Thoracic aorta (tissue), 2 donors: ENCODE data around the gene TCHP. TPM values are rescaled to one million over a fixed set of nuclear protein-coding genes. Genes with fewer than 3 reads are reported as not detected.
"Not testable (repeated sequence)": the region's sequence is repeated elsewhere in the genome, so short reads cannot be mapped to it uniquely, and the experiment has no call there.

Experiments used
- ATAC-seq: fragments of 150-250 bp; one replicate; pipeline ENCODE4 v1.8.0; 2017; ENCODE audit warnings: low read depth; ENCODE audit not compliant: insufficient number of reproducible peaks, low FRiP score
- DNase-seq: peaks from one replicate; pipeline ENCODE4 v3.0.0-alpha.2; 2020; ENCODE audit warnings: low spot score
- H3K27ac ChIP-seq, 2 donors: fragments of 200-600 bp; sonication (generic); 1 replicate in 1 of 2; 2 replicates in 1 of 2; pipeline ENCODE4 v1.5.1; 2016; ENCODE audit warnings: mild to moderate bottlenecking in 2 of 2, moderate library complexity in 2 of 2
- H3K27me3 ChIP-seq: fragments of 200-600 bp; sonication (generic); replicated peaks from 2 replicates; pipeline ENCODE4 v1.6.0; 2016; ENCODE audit warnings: mild to moderate bottlenecking; ENCODE audit not compliant: insufficient read depth
- H3K36me3 ChIP-seq: fragments of 200-600 bp; sonication (generic); one replicate; pipeline ENCODE4 v1.5.1; 2016
- H3K4me1 ChIP-seq, 2 donors: fragments of 200-600 bp; sonication (generic); 1 replicate in 1 of 2; 2 replicates in 1 of 2; pipeline versions ENCODE4 v1.5.1 to v1.6.0; 2016; ENCODE audit warnings: low read depth in 2 of 2, mild to moderate bottlenecking in 1 of 2; ENCODE audit not compliant: control insufficient read depth in 1 of 2
- H3K4me3 ChIP-seq: fragments of 200-600 bp; sonication (generic); 2 replicates; pipeline ENCODE4 v1.5.1; 2016; ENCODE audit warnings: mild to moderate bottlenecking
- H3K9me3 ChIP-seq: fragments of 200-600 bp; sonication (generic); 2 replicates; pipeline ENCODE4 v1.5.1; 2016
- total RNA-seq, 2 donors: library from RNA; depleted of rRNA; stranded (reverse); fragments of >200 nt; gene quantifications; one replicate each; pipeline versions ENCODE4 v1.1.0 to v1.2.3, GENCODE V29; 2016
- TF ChIP-seq, protein P1 (sequence below): fragments of 200-600 bp; sonication (generic); IDR thresholded peaks from one replicate; pipeline ENCODE4 v1.5.1; 2019; ENCODE audit warnings: antibody characterized with exemption

Gene TCHP
- total RNA-seq, 2 donors from 2014 or later = 13.5 to 36.9 TPM

DNA sequence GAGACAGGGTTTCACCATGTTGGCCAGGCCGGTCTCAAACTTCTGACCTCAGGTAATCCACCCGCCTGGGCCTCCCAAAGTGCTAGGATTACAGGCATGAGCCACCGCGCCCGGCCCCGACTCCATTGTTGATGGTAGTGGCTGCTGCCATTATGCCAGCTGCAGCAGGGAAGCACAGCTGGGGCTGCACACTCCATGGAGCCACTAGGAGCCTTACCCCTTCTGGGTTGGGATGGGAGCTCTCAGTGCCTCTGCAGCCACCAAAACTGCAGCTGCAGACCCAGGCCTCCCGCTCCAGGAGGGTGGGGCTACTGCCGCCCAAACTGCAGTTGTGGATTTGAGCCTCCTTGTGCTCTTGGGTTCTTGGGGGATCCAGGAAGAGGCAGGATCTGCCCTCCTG, 25.9 kb downstream of the TCHP start:
- Histone ChIP-seq H3K4me1 (no peaks in the 10 kb centered on the region), H3K9me3 (no peaks in the 10 kb centered on the region), H3K27me3 (no peaks in the 10 kb centered on the region), H3K4me3 (no peak overlapping the region), H3K27ac (no peak overlapping the region), H3K36me3 (peaks cover 22% of the 10 kb centered on the region)
- DNase-seq (no peak), ATAC-seq (no peak)
- TF ChIP-seq, protein P1, sequence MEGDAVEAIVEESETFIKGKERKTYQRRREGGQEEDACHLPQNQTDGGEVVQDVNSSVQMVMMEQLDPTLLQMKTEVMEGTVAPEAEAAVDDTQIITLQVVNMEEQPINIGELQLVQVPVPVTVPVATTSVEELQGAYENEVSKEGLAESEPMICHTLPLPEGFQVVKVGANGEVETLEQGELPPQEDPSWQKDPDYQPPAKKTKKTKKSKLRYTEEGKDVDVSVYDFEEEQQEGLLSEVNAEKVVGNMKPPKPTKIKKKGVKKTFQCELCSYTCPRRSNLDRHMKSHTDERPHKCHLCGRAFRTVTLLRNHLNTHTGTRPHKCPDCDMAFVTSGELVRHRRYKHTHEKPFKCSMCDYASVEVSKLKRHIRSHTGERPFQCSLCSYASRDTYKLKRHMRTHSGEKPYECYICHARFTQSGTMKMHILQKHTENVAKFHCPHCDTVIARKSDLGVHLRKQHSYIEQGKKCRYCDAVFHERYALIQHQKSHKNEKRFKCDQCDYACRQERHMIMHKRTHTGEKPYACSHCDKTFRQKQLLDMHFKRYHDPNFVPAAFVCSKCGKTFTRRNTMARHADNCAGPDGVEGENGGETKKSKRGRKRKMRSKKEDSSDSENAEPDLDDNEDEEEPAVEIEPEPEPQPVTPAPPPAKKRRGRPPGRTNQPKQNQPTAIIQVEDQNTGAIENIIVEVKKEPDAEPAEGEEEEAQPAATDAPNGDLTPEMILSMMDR = no peak

DNA sequence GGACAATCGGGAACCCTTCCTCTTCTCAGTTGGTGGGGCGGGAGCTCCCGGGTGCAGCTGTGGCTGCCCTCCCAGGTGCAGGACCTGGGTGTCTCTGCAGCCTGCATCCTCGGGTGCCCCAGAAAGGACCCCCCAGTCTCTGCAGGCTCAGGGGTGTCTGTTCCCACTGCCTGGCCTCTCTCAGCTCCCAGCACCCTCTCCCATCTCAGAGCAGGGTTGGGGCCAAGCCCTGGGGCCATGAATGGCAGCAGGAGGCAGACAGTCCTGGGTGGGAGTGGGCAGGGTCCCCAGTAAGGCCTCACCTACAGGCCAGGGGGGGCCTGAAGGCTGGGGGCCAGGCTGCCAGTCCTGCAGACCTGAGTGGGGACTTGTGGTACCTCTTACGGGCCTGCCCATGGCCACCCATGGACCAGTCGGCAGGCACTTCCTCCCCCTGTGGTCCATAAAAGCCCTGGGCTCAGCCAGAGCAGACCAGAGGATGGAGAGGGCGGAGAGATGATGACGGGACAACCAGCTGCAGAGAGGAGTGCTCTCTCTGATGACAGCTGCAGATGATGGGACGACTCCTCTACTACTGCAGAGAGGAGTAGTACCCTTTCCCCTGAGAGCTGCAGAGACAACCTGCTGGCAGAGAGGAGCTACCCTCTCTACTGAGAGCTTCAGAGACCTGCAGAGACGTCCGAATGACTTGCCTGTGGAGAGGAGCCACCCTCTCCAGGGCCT, 26.6 kb downstream of the TCHP start:
- TF ChIP-seq, protein P1 = no peak
- H3K4me1 ChIP-seq = no peaks in the 10 kb centered on the region
- H3K27me3 ChIP-seq = no peaks in the 10 kb centered on the region
- no peak overlapping the region for H3K4me3 ChIP-seq
- H3K36me3 ChIP-seq = peaks cover 21% of the 10 kb centered on the region
- DNase-seq (no peak), ATAC-seq (no peak)
- H3K27ac ChIP-seq = no peak overlapping the region
- H3K9me3 ChIP-seq = no peaks in the 10 kb centered on the region

DNA sequence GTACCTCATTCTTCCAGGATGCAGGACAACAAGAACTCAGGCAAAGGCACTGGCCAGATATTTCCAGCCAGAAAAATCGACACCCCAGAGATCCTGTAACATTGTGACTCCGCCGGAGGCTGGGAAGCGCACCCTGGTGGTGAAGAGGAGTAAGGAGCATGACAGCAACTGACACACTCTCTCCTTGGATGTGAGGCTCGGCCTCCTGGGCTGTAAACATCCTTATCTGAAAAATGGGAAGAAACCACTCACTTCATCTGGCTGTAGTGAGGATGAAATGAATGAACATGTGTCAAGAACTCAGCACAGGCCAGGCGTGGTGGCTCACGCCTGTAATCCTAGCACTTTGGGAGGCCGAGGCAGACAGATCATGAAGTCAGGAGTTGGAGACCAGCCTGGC, 27.5 kb downstream of the TCHP start:
- Histone ChIP-seq H3K27me3 (no peaks in the 10 kb centered on the region), H3K4me3 (no peak overlapping the region), H3K36me3 (peaks cover 30% of the 10 kb centered on the region), H3K4me1 (no peaks in the 10 kb centered on the region), H3K9me3 (no peaks in the 10 kb centered on the region), H3K27ac (no peak overlapping the region)
- ATAC-seq = no peak
- no peak for DNase-seq
- TF ChIP-seq, protein P1 = peak; percentile 42

DNA sequence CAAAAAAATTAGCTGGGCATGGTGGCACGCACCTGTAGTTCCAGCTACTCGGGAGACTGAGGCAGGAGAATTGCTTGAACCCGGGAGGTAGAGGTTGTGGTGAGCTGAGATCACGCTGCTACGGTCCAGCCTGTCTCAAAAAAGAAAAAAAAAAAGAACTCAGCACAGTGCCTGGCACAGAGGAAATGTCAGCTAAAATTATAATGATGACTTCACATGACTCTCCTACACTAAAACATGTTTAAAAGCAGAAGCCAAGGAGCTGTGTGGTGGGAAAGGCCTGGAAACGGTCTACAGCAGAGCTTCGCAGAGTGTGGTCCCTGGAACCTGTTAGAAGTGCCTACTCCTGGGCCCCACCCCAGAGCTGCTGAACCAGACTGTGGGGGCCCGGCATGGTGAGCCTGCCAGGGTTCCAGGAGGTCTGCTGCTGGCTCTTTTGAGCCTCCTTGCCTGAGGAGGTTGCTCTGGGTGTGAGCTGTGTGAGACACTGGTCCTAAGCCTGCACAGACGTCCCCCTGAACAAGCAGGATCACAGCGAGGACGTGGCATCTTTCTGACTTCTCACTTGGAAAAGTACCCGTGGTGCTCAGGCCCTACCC, 28.1 kb downstream of the TCHP start:
- ATAC-seq (no peak), DNase-seq (no peak)
- TF ChIP-seq, protein P1 = no peak
- Histone ChIP-seq H3K9me3 (no peaks in the 10 kb centered on the region), H3K4me1 (no peaks in the 10 kb centered on the region), H3K27ac (no peak overlapping the region), H3K36me3 (peaks cover 30% of the 10 kb centered on the region), H3K27me3 (no peaks in the 10 kb centered on the region), H3K4me3 (no peak overlapping the region)

DNA sequence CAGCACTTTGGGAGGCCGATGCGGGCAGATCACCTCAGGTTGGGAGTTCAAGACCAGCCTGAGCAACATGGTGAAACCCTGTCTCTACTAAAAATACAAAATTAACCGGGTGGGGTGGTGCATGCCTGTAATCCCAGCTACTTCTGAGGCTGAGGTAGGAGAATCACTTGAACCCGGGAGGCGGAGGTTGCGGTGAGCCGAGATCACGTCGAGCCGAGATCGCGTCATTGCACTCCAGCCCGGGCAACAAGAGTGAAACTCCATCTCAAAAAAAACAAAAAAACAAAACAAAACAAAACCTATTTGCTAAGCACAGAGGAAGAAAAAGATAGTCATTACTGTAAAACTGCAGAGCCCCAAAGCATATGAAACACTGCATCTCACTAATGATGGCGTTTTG, 29.3 kb downstream of the TCHP start:
- peaks cover 38% of the 10 kb centered on the region for H3K36me3 ChIP-seq

More for the DNA sequence above, 29.3 kb downstream of the TCHP start:
- not testable (repeated sequence) for H3K27ac ChIP-seq, DNase-seq, H3K9me3 ChIP-seq, H3K4me3 ChIP-seq, H3K4me1 ChIP-seq, H3K27me3 ChIP-seq, ATAC-seq
